Measurements from ENCODE around the gene FXR2.

GRCh38 chr17:7557147-7557764, 57.4 kb downstream of the FXR2 start:
- TF ChIP-seq FOXM1 (IDR thresholded peaks at IDR 0.05; ENCODE audit: borderline replicate concordance) (no peak), FOXK2 (IDR thresholded peaks at IDR 0.05) (no peak), ZNF384 (IDR thresholded peaks at IDR 0.05) (no peak), SP1 (IDR thresholded peaks at IDR 0.05) (no peak), BHLHE40 (IDR thresholded peaks at IDR 0.05; ENCODE audit: borderline replicate concordance) (no peak)
